H9 (cell line): ENCODE data around the gene PTPRC. TPM values are rescaled to one million over a fixed set of nuclear protein-coding genes. Genes with fewer than 3 reads are reported as not detected.

ENCODE experiments used
- DNase-seq: peaks from one replicate; pipeline ENCODE4 v3.0.0-alpha.2; 2017
- H2AFZ ChIP-seq: one replicate; pipeline ENCODE4 v1.6.1; 2013; ENCODE audit warnings: mild to moderate bottlenecking, low read length, control low read depth, moderate library complexity
- H2AK5ac ChIP-seq: 2 replicates; pipeline ENCODE4 v1.6.1; 2013; ENCODE audit warnings: low read length, control low read depth, mixed read lengths; ENCODE audit not compliant: insufficient read length
- H2BK120ac ChIP-seq: one replicate; pipeline ENCODE4 v1.6.1; 2013; ENCODE audit warnings: low read depth, mild to moderate bottlenecking, low read length, control low read depth, inconsistent platforms; ENCODE audit not compliant: poor library complexity, severe bottlenecking
- H2BK12ac ChIP-seq: 2 replicates; pipeline ENCODE4 v1.6.1; 2013; ENCODE audit warnings: low read length, control low read depth, mixed read lengths, low read depth; ENCODE audit not compliant: insufficient read length
- H2BK15ac ChIP-seq: 2 replicates; pipeline ENCODE4 v1.6.1; 2013; ENCODE audit warnings: low read depth, low read length, control low read depth
- H2BK20ac ChIP-seq: one replicate; pipeline ENCODE4 v1.6.1; 2013; ENCODE audit warnings: low read depth, mild to moderate bottlenecking, low read length, control low read depth, inconsistent platforms; ENCODE audit not compliant: poor library complexity, severe bottlenecking
- H2BK5ac ChIP-seq: 2 replicates; pipeline ENCODE4 v1.6.1; 2013; ENCODE audit warnings: low read length, control low read depth, mixed read lengths; ENCODE audit not compliant: insufficient read length
- H3K14ac ChIP-seq: 2 replicates; pipeline ENCODE4 v1.6.1; 2013; ENCODE audit warnings: low read length, control low read depth; ENCODE audit not compliant: insufficient read depth
- H3K18ac ChIP-seq: 2 replicates; pipeline ENCODE4 v1.6.1; 2013; ENCODE audit warnings: low read depth, mild to moderate bottlenecking, mixed read lengths, low read length, control low read depth; ENCODE audit not compliant: insufficient read length
- H3K23ac ChIP-seq: 2 replicates; pipeline ENCODE4 v1.6.1; 2013; ENCODE audit warnings: low read length, control low read depth, mixed read lengths, low read depth; ENCODE audit not compliant: insufficient read length
- H3K23me2 ChIP-seq: 2 replicates; pipeline ENCODE4 v1.6.1; 2013; ENCODE audit warnings: low read depth, mild to moderate bottlenecking, mixed read lengths, low read length, control low read depth; ENCODE audit not compliant: insufficient read length, poor library complexity, severe bottlenecking
- H3K27ac ChIP-seq: 2 replicates; pipeline ENCODE4 v1.5.1; 2013; ENCODE audit warnings: low read length, control low read depth, mixed read lengths, low read depth; ENCODE audit not compliant: insufficient read length
- H3K27me3 ChIP-seq: 2 replicates; pipeline ENCODE4 v1.6.1; 2013; ENCODE audit warnings: low read length, control low read depth, inconsistent platforms; ENCODE audit not compliant: insufficient read depth
- H3K4ac ChIP-seq: 2 replicates; pipeline ENCODE4 v1.6.1; 2013; ENCODE audit warnings: low read depth, mild to moderate bottlenecking, control low read depth, inconsistent platforms, low read length, moderate library complexity
- H3K4me1 ChIP-seq: 2 replicates; pipeline ENCODE4 v1.6.1; 2013; ENCODE audit warnings: low read length, control low read depth, inconsistent platforms; ENCODE audit not compliant: insufficient read depth
- H3K4me2 ChIP-seq: 2 replicates; pipeline ENCODE4 v1.6.1; 2013; ENCODE audit warnings: low read length, control low read depth, mixed read lengths; ENCODE audit not compliant: insufficient read length, insufficient read depth
- H3K56ac ChIP-seq: 2 replicates; pipeline ENCODE4 v1.6.1; 2013; ENCODE audit warnings: low read depth, mild to moderate bottlenecking, mixed read lengths, low read length, control low read depth; ENCODE audit not compliant: insufficient read length
- H3K79me1 ChIP-seq: 2 replicates; pipeline ENCODE4 v1.6.1; 2013; ENCODE audit warnings: low read depth, mild to moderate bottlenecking, moderate library complexity, low read length, control low read depth, inconsistent platforms; ENCODE audit not compliant: insufficient read depth, poor library complexity, severe bottlenecking
- H3K79me2 ChIP-seq: 2 replicates; pipeline ENCODE4 v1.6.1; 2013; ENCODE audit warnings: low read length, control low read depth, inconsistent platforms; ENCODE audit not compliant: insufficient read depth
- H3K9ac ChIP-seq: 2 replicates; pipeline ENCODE4 v1.6.1; 2013; ENCODE audit warnings: low read length, control low read depth, mixed read lengths; ENCODE audit not compliant: insufficient read length; ENCODE audit errors: extremely low read depth
- H3K9me3 ChIP-seq: one replicate; pipeline ENCODE4 v1.6.1; 2013; ENCODE audit warnings: low read depth, low read length, inconsistent platforms; ENCODE audit not compliant: control insufficient read depth
- H3T11ph ChIP-seq: one replicate; pipeline ENCODE4 v1.6.1; 2013; ENCODE audit warnings: mild to moderate bottlenecking, low read length, control low read depth, inconsistent platforms
- H4K20me1 ChIP-seq: one replicate; pipeline ENCODE4 v1.6.1; 2013; ENCODE audit not compliant: control insufficient read depth, insufficient read length, insufficient read depth
- H4K5ac ChIP-seq: 2 replicates; pipeline ENCODE4 v1.6.1; 2013; ENCODE audit warnings: low read depth, mild to moderate bottlenecking, mixed read lengths, low read length, control low read depth; ENCODE audit not compliant: insufficient read length
- H4K8ac ChIP-seq: replicated peaks from 2 replicates; pipeline ENCODE4 v1.6.1; 2013; ENCODE audit warnings: low read length, control low read depth, mixed read lengths, low read depth; ENCODE audit not compliant: insufficient read length
- H4K91ac ChIP-seq: 2 replicates; pipeline ENCODE4 v1.6.1; 2013; ENCODE audit warnings: low read depth, mild to moderate bottlenecking, moderate library complexity, mixed read lengths, low read length, control low read depth; ENCODE audit not compliant: insufficient read length
- H3K27ac Mint-ChIP-seq, 3 experiments: 2 replicates in 2 of 3; 3 replicates in 1 of 3; pipeline ENCODE4 v1.8.0; 2020 to 2021; ENCODE audit warnings: mixed read lengths in 3 of 3, mild to moderate bottlenecking in 1 of 3, moderate library complexity in 1 of 3
- H3K27me3 Mint-ChIP-seq: 2 replicates; pipeline ENCODE4 v1.8.0; 2021; ENCODE audit warnings: low read depth, mild to moderate bottlenecking, moderate library complexity, mixed read lengths
- H3K36me3 Mint-ChIP-seq, 3 experiments: 2 replicates in 2 of 3; 3 replicates in 1 of 3; pipeline ENCODE4 v1.8.0; 2020 to 2021; ENCODE audit warnings: low read depth in 3 of 3, mixed read lengths in 3 of 3; ENCODE audit not compliant: insufficient read depth in 1 of 3
- H3K4me1 Mint-ChIP-seq, 2 experiments: 2 replicates each; pipeline ENCODE4 v1.8.0; 2020; ENCODE audit warnings: mixed read lengths in 2 of 2
- H3K4me3 Mint-ChIP-seq, 2 experiments: 2 replicates in 1 of 2; 3 replicates in 1 of 2; pipeline ENCODE4 v1.8.0; 2020 to 2021; ENCODE audit warnings: mild to moderate bottlenecking in 2 of 2, mixed read lengths in 2 of 2, moderate library complexity in 1 of 2
- H3K9me3 Mint-ChIP-seq, 2 experiments: 2 replicates in 1 of 2; 3 replicates in 1 of 2; pipeline ENCODE4 v1.8.0; 2020; ENCODE audit warnings: mild to moderate bottlenecking in 2 of 2, mixed read lengths in 2 of 2, moderate library complexity in 1 of 2
- total RNA-seq: library from RNA; stranded (reverse); gene quantifications from 2 replicates; pipeline ENCODE4 v1.2.1, GENCODE V29; 2021
- TF ChIP-seq, protein P1 (sequence below): fragments of 200-600 bp; sonication (generic); conservative IDR thresholded peaks from 3 replicates; pipeline ENCODE4 v1.8.0; 2021; ENCODE audit warnings: antibody characterized with exemption, mild to moderate bottlenecking

PTPRC gene
- total RNA-seq, 1 experiment from 2014 or later: not detected

DNA sequence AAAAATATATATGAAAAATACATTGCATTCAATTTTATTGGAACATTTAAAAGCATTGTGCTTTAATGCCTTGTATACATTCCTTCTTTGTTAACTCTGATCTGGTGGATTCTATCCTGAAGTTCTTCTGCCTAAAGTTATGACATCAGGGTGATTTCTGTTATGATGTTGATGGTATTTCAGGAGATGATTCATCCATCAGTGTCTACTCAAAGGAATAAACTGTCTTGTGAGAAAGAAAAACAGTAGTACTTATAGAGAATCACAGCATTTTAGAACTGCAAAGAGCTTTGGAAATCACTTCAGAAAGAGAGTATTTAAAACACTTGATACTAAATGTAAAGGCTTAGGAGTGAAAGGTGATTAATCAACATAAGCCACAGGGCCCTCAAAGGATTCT is 155.7 kb downstream of the PTPRC start:
- no peak overlapping the region for H4K5ac ChIP-seq
- no peak overlapping the region for H4K91ac ChIP-seq
- no peaks in the 10 kb centered on the region for H3K79me2 ChIP-seq
- no peak overlapping the region for H3K14ac ChIP-seq
- H3K23me2 ChIP-seq: no peaks in the 10 kb centered on the region
- Mint-ChIP-seq H3K4me1 (peaks cover 5 to 6% of the 10 kb centered on the region in 2 experiments), H3K27ac (no peak overlapping the region), H3K4me3 (no peak overlapping the region), H3K9me3 (peaks cover 23 to 28% of the 10 kb centered on the region in 2 experiments), H3K36me3 (peaks cover 14 to 26% (median 15%) of the 10 kb centered on the region in 3 experiments), H3K27me3 (no peaks in the 10 kb centered on the region)
- H2BK120ac ChIP-seq: no peak overlapping the region
- H2BK15ac ChIP-seq: no peak overlapping the region
- H3K4me2 ChIP-seq: no peak overlapping the region
- 0 out of 2 replicates have a peak, but pooled peaks cover 2% of the 10 kb centered on the region for H3K4me1 ChIP-seq
- H3K79me1 ChIP-seq: no peaks in the 10 kb centered on the region
- no peak overlapping the region for H2BK5ac ChIP-seq
- H4K20me1 ChIP-seq: no peaks in the 10 kb centered on the region
- H2BK12ac ChIP-seq: no peak overlapping the region
- no peak overlapping the region for H3T11ph ChIP-seq
- no peak for DNase-seq
- H3K56ac ChIP-seq: no peak overlapping the region
- no peak overlapping the region for H3K18ac ChIP-seq
- no peak overlapping the region for H3K27ac ChIP-seq
- H2AFZ ChIP-seq: no peak overlapping the region
- TF ChIP-seq, protein P1, sequence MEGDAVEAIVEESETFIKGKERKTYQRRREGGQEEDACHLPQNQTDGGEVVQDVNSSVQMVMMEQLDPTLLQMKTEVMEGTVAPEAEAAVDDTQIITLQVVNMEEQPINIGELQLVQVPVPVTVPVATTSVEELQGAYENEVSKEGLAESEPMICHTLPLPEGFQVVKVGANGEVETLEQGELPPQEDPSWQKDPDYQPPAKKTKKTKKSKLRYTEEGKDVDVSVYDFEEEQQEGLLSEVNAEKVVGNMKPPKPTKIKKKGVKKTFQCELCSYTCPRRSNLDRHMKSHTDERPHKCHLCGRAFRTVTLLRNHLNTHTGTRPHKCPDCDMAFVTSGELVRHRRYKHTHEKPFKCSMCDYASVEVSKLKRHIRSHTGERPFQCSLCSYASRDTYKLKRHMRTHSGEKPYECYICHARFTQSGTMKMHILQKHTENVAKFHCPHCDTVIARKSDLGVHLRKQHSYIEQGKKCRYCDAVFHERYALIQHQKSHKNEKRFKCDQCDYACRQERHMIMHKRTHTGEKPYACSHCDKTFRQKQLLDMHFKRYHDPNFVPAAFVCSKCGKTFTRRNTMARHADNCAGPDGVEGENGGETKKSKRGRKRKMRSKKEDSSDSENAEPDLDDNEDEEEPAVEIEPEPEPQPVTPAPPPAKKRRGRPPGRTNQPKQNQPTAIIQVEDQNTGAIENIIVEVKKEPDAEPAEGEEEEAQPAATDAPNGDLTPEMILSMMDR: no peak
- H3K4ac ChIP-seq: no peak overlapping the region
- H3K23ac ChIP-seq: no peak overlapping the region
- H3K27me3 ChIP-seq: no peaks in the 10 kb centered on the region
- no peak overlapping the region for H4K8ac ChIP-seq
- peaks cover 5% of the 10 kb centered on the region for H3K9me3 ChIP-seq
- H3K9ac ChIP-seq: no peak overlapping the region
- H2BK20ac ChIP-seq: no peak overlapping the region
- no peak overlapping the region for H2AK5ac ChIP-seq
